ENCODE data around the gene CCPG1. TPM values are rescaled to one million over a fixed set of nuclear protein-coding genes. Genes with fewer than 3 reads are reported as not detected.

Gene CCPG1, protein sequence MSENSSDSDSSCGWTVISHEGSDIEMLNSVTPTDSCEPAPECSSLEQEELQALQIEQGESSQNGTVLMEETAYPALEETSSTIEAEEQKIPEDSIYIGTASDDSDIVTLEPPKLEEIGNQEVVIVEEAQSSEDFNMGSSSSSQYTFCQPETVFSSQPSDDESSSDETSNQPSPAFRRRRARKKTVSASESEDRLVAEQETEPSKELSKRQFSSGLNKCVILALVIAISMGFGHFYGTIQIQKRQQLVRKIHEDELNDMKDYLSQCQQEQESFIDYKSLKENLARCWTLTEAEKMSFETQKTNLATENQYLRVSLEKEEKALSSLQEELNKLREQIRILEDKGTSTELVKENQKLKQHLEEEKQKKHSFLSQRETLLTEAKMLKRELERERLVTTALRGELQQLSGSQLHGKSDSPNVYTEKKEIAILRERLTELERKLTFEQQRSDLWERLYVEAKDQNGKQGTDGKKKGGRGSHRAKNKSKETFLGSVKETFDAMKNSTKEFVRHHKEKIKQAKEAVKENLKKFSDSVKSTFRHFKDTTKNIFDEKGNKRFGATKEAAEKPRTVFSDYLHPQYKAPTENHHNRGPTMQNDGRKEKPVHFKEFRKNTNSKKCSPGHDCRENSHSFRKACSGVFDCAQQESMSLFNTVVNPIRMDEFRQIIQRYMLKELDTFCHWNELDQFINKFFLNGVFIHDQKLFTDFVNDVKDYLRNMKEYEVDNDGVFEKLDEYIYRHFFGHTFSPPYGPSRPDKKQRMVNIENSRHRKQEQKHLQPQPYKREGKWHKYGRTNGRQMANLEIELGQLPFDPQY
- total RNA-seq (2022; extraction: Qiagen RNA extraction; ENCODE audit: low read depth): 33.6 to 47.5 TPM (median 39.9 TPM) in 5 replicates

DNA sequence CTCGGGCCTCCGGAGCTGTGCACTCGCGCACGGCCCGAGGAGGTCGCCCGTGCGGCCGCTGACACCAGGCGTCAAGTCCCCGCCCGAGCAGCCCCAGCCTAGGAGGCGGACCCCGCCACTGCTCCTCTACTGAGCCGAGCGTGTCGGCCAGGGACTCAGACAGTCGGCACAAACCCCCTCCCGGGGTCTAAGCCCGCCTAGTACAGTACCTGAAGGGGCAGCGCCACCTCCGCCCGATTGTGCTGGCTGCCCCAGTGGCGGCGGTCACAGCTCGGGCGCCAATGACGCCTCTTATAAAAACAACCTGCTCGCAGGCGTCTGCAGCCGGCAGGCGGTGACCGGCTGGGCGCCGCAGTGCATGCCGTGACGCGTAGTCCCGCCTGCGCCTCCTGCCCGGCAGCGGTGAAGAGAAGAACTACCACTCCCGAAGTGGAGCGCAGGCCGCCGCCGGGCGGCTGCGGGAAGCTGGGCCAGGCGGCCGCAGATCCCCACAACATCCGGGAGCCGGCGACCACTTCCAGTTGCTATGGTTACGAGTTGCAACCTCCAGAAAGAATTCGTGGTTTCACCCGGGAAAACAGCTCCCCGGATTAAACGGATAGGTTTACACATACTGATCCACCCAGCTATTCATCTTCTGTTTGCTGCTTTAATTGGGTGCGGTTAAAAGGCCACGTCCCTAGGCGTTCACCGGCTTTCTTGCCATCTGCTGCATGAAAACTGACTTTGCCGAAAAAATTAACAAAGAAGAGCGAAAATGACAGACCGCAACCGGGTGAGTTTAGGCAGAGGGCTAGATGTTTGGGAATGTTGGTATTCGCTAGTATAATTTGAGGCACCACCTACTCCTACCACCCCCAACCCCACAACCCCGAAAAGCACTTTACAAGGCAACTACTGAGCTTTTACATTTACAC is at the start of gene CCPG1, which contains the start of gene PIERCE2:
CCPG1 (minus strand) TSS at position 348 of the 917 bp plus-strand sequence. CDS start 18,935 bp downstream, outside the sequence.
PIERCE2 (plus strand) TSS at position 484 of the 917 bp plus-strand sequence; CDS start at position 758, 274 bp downstream.

DNA sequence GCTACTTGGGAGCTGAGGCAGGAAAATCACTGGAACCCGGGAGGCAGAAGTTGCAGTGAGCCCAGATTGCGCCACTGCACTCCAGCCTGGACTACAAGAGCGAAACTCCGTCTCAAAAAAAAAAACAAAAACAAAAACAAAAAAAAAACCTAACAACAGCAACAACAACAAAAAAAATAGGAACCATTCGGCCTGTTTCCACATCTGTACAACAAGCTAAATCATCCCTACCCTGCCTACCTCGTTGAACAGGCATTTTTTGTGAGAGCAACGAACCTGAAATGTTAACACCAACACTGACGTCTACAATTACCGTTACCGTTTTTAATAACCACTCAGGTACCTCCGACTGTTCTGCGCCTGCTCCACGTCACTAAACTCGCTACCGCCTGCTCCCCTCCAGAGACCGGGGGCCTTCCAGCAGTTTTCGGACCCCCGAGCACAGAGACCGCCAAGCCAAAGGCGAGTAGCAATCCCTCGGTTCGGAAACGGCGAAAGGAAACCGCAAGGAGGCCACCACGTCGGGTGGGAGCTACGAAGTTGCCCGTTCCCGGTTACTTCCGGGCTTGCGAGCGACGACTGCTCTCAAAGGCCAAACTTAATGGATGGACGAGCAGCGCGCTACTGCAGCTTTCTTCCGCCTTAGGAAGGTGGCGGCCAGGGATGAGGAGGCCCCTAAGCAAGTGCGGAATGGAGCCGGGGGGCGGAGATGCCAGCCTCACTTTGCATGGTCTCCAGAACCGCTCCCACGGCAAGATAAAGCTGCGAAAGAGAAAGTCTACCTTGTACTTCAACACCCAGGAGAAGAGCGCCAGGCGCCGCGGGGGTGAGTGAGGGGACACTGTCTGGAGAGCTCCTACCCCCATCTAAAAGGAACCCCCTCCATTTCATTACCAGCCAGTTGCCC is 89.3 kb downstream of the CCPG1 start, which contains the start of the genes PIGB and PIGBOS1:
PIGB (plus strand) TSS at position 635 of the 907 bp plus-strand sequence; CDS start at position 664, 29 bp downstream.
PIGBOS1 (minus strand) TSS at position 536 of the 907 bp plus-strand sequence. CDS start 1,331 bp downstream, outside the sequence.

Other genes with a start within 250 kb of the CCPG1 start
- 90.1 to 122 TPM (median 102 TPM) in 5 replicates for gene RSL24D1, start 211.4 kb downstream of the CCPG1 start, total RNA-seq (2022; extraction: Qiagen RNA extraction; ENCODE audit: low read depth)
- 7.9 to 11.8 TPM (median 10.6 TPM) in 5 replicates for gene RAB27A, start 118.5 kb downstream of the CCPG1 start, total RNA-seq (2022; extraction: Qiagen RNA extraction; ENCODE audit: low read depth)
- gene PIGBOS1, start 89.2 kb downstream of the CCPG1 start, total RNA-seq (2022; extraction: Qiagen RNA extraction; ENCODE audit: low read depth): 20.6 to 33.5 TPM (median 24.5 TPM) in 5 replicates
- 11.4 to 15.0 TPM (median 13.7 TPM) in 5 replicates for gene PIGB, start 89.1 kb downstream of the CCPG1 start, total RNA-seq (2022; extraction: Qiagen RNA extraction; ENCODE audit: low read depth)
- 3.2 to 4.1 TPM (median 3.8 TPM) in 5 replicates for gene PIERCE2, start 136 bp upstream of the CCPG1 start, total RNA-seq (2022; extraction: Qiagen RNA extraction; ENCODE audit: low read depth)
- 7.4 to 10.2 TPM (median 9.1 TPM) in 5 replicates for gene DNAAF4, start 99.9 kb upstream of the CCPG1 start, total RNA-seq (2022; extraction: Qiagen RNA extraction; ENCODE audit: low read depth)
- gene PYGO1, start 180.0 kb upstream of the CCPG1 start, total RNA-seq (2022; extraction: Qiagen RNA extraction; ENCODE audit: low read depth): 7.5 to 9.7 TPM (median 7.9 TPM) in 5 replicates

All from A549 treated with DMSO at 1 μM for 4 hours (cell line).